Cardiac muscle cell (in vitro differentiated cells and primary cell): Measurements from ENCODE around the gene KLHL7. TPM values are rescaled to one million over a fixed set of nuclear protein-coding genes. Genes with fewer than 3 reads are reported as not detected.

Source experiments
- DNase-seq, 2 donors: peaks; one replicate each; pipeline versions ENCODE4 v3.0.0 to v3.0.0-alpha.2; 2010 to 2017; ENCODE audit warnings: low read depth in 1 of 2, low spot score in 1 of 2
- H3K27ac ChIP-seq: fragments of 200-600 bp; sonication (generic); 2 replicates; pipeline ENCODE4 v1.5.1; 2016
- H3K27me3 ChIP-seq: fragments of 200-600 bp; sonication (generic); 2 replicates; pipeline ENCODE4 v1.6.0; 2016; ENCODE audit warnings: control low read depth
- H3K36me3 ChIP-seq: fragments of 200-600 bp; sonication (generic); 2 replicates; pipeline ENCODE4 v1.5.1; 2016; ENCODE audit warnings: control low read depth
- H3K4me1 ChIP-seq: fragments of 200-600 bp; sonication (generic); 2 replicates; pipeline ENCODE4 v1.8.1; 2017; ENCODE audit warnings: low read depth, mild to moderate bottlenecking, mixed run types
- H3K4me3 ChIP-seq: fragments of 200-600 bp; sonication (generic); 2 replicates; pipeline ENCODE4 v1.5.1; 2016; ENCODE audit warnings: mild to moderate bottlenecking
- H3K9me3 ChIP-seq: fragments of 200-600 bp; sonication (generic); 2 replicates; pipeline ENCODE4 v1.5.1; 2017; ENCODE audit warnings: low read depth, mild to moderate bottlenecking, control low read depth
- CTCF ChIP-seq: IDR thresholded peaks from 2 replicates; pipeline ENCODE4 v1.5.1; 2012; ENCODE audit warnings: low read depth, mild to moderate bottlenecking, low read length
- polyA plus RNA-seq: library from polyadenylated mRNA; unstranded; fragments of >200 nt; fragmentation: Nextera tagmentation; extraction: Ambion mirVana; gene quantifications from 2 replicates; pipeline ENCODE4 v1.2.1, GENCODE V29; 2016
- total RNA-seq: library from RNA; depleted of rRNA; stranded (reverse); fragments of >200 nt; gene quantifications from 2 replicates; pipeline ENCODE4 v1.2.3, GENCODE V29; 2016

KLHL7 gene
- total and polyA plus RNA-seq, 2 experiments from 2014 or later = 33.4 to 47.1 TPM

GRCh38 chr7:23181684-23182553 is 76.3 kb downstream of the KLHL7 start, which contains the start of gene NUP42:
NUP42 (plus strand) TSS chr7:23182048; CDS start chr7:23182086, 38 bp downstream.
- TF ChIP-seq CTCF = no peak
- Histone ChIP-seq H3K36me3 (peaks cover 17% of the 10 kb centered on the region), H3K9me3 (no peaks in the 10 kb centered on the region), H3K27ac (peak within 1 kb of the TSS; percentile 93), H3K4me3 (peak within 1 kb of the TSS; percentile 79), H3K27me3 (no peaks in the 10 kb centered on the region), H3K4me1 (peaks cover 12% of the 10 kb centered on the region)
- peak; percentile 99 to 100 for DNase-seq

- Histone ChIP-seq H3K4me1 (peaks cover 12% of the 10 kb centered on the region), H3K27me3 (no peaks in the 10 kb centered on the region), H3K27ac (no peak overlapping the region), H3K36me3 (peaks cover 29% of the 10 kb centered on the region), H3K4me3 (peak overlapping the region; percentile 79), H3K9me3 (no peaks in the 10 kb centered on the region)
- no peak for TF ChIP-seq CTCF
- no peak for DNase-seq
Observed at GRCh38 chr7:23183279-23184012, 77.9 kb downstream of the KLHL7 start.

- Histone ChIP-seq H3K4me1 (peaks cover 12% of the 10 kb centered on the region), H3K27me3 (no peaks in the 10 kb centered on the region), H3K9me3 (no peaks in the 10 kb centered on the region), H3K4me3 (no peak overlapping the region), H3K27ac (no peak overlapping the region), H3K36me3 (peaks cover 38% of the 10 kb centered on the region)
- no peak for TF ChIP-seq CTCF
- no peak for DNase-seq
Observed at GRCh38 chr7:23184291-23184690, 78.7 kb downstream of the KLHL7 start.

- peak; percentile 29 to 67 for DNase-seq
- Histone ChIP-seq H3K27me3 (no peaks in the 10 kb centered on the region), H3K36me3 (peaks cover 41% of the 10 kb centered on the region), H3K4me3 (no peak overlapping the region), H3K4me1 (peaks cover 12% of the 10 kb centered on the region), H3K9me3 (no peaks in the 10 kb centered on the region), H3K27ac (no peak overlapping the region)
- TF ChIP-seq CTCF = peak; percentile 54
Observed at GRCh38 chr7:23184709-23185359, 79.2 kb downstream of the KLHL7 start.

- H3K36me3 ChIP-seq = peaks cover 47% of the 10 kb centered on the region
- DNase-seq = no peak
Observed at GRCh38 chr7:23185980-23186379, 80.4 kb downstream of the KLHL7 start.

More at GRCh38 chr7:23185980-23186379, 80.4 kb downstream of the KLHL7 start:
- peaks cover 12% of the 10 kb centered on the region for H3K4me1 ChIP-seq
- H3K4me3 ChIP-seq = no peak overlapping the region
- no peaks in the 10 kb centered on the region for H3K9me3 ChIP-seq
- H3K27ac ChIP-seq = no peak overlapping the region
- H3K27me3 ChIP-seq = no peaks in the 10 kb centered on the region
- TF ChIP-seq CTCF = no peak
